GM23248 (cell line): ENCODE data around the gene ANXA5. TPM values are rescaled to one million over a fixed set of nuclear protein-coding genes. Genes with fewer than 3 reads are reported as not detected.
A peak's percentile ranks its signal among the peaks of the same experiment; 100 is the strongest.

Experiments used
- DNase-seq: peaks from one replicate; pipeline ENCODE4 v3.0.0-alpha.2; 2015
- H2AFZ ChIP-seq: fragments of 200-600 bp; sonication (generic); 2 replicates; pipeline ENCODE4 v1.6.1; 2016; ENCODE audit warnings: antibody characterized with exemption
- H3F3A ChIP-seq: fragments of 200-600 bp; sonication (generic); 2 replicates; pipeline ENCODE4 v1.6.1; 2016; ENCODE audit warnings: mild to moderate bottlenecking, antibody characterized with exemption, mixed run types; ENCODE audit not compliant: insufficient read depth
- H3K27ac ChIP-seq: fragments of 200-600 bp; sonication (generic); 2 replicates; pipeline ENCODE4 v1.5.1; 2016; ENCODE audit warnings: mild to moderate bottlenecking
- H3K27me3 ChIP-seq: fragments of 200-600 bp; sonication (generic); replicated peaks from 2 replicates; pipeline ENCODE4 v1.6.1; 2016; ENCODE audit warnings: mild to moderate bottlenecking; ENCODE audit not compliant: insufficient read depth
- H3K36me3 ChIP-seq: fragments of 200-600 bp; sonication (generic); 2 replicates; pipeline ENCODE4 v1.6.1; 2016; ENCODE audit warnings: low read depth, mild to moderate bottlenecking
- H3K4me1 ChIP-seq: fragments of 200-600 bp; sonication (generic); 2 replicates; pipeline ENCODE4 v1.6.1; 2016; ENCODE audit warnings: mild to moderate bottlenecking; ENCODE audit not compliant: insufficient read depth
- H3K4me2 ChIP-seq: fragments of 200-600 bp; sonication (generic); one replicate; pipeline ENCODE4 v1.6.1; 2016; ENCODE audit warnings: mild to moderate bottlenecking; ENCODE audit not compliant: unreplicated experiment
- H3K4me3 ChIP-seq: fragments of 200-600 bp; sonication (generic); 2 replicates; pipeline ENCODE4 v1.5.1; 2016; ENCODE audit warnings: mild to moderate bottlenecking
- H3K79me2 ChIP-seq: fragments of 200-600 bp; sonication (generic); 2 replicates; pipeline ENCODE4 v1.6.1; 2016; ENCODE audit warnings: mild to moderate bottlenecking; ENCODE audit not compliant: insufficient read depth
- H3K9ac ChIP-seq: fragments of 200-600 bp; sonication (generic); 2 replicates; pipeline ENCODE4 v1.6.1; 2016; ENCODE audit warnings: mild to moderate bottlenecking
- H3K9me2 ChIP-seq: fragments of 200-600 bp; sonication (generic); 2 replicates; pipeline ENCODE4 v1.6.1; 2016; ENCODE audit warnings: mixed run types, mild to moderate bottlenecking, moderate library complexity; ENCODE audit not compliant: insufficient read depth
- H3K9me3 ChIP-seq: fragments of 200-600 bp; sonication (generic); one replicate; pipeline ENCODE4 v1.6.1; 2017; ENCODE audit warnings: low read depth
- H4K20me1 ChIP-seq: fragments of 200-600 bp; sonication (generic); 2 replicates; pipeline ENCODE4 v1.6.0; 2016; ENCODE audit not compliant: insufficient read depth
- EZH2 ChIP-seq: fragments of 200-600 bp; sonication (generic); IDR thresholded peaks from 2 replicates; pipeline ENCODE4 v1.6.1; 2018; ENCODE audit warnings: antibody characterized with exemption, mild to moderate bottlenecking; ENCODE audit not compliant: insufficient read depth, poor library complexity, severe bottlenecking
- EZH2phosphoT487 ChIP-seq: fragments of 200-600 bp; sonication (generic); IDR thresholded peaks from 2 replicates; pipeline ENCODE4 v1.6.1; 2018; ENCODE audit warnings: antibody characterized with exemption, moderate library complexity, mild to moderate bottlenecking, low read depth; ENCODE audit not compliant: insufficient read depth
- WGBS, 2 experiments: methylation state at CpG; one replicate each; pipeline ENCODE4 v1.1.6; 2015 to 2017; ENCODE audit warnings: low lambda C conversion rate in 2 of 2, low coverage in 1 of 2; ENCODE audit errors: missing lambda C conversion rate in 2 of 2; 5-methylcytosine and 5-hydroxymethylcytosine counted together
- in situ Hi-C: fragments of 300-500 bp; cut with MboI; formaldehyde crosslinking; loops from 2 replicates; pipeline ENCODE4 v1.15.0; 2020
- polyA plus RNA-seq: library from polyadenylated mRNA; unstranded; fragments of >200 nt; fragmentation: Nextera tagmentation; extraction: Ambion mirVana; gene quantifications from 2 replicates; pipeline ENCODE4 v1.2.1, GENCODE V29; 2016
- total RNA-seq: library from RNA; depleted of rRNA; stranded (reverse); fragments of >200 nt; shearing (Covaris generic); gene quantifications from 2 replicates; pipeline ENCODE4 v1.2.3, GENCODE V29; 2014

The ANXA5 gene
- total and polyA plus RNA-seq, 2 experiments from 2014 or later: 1,082 to 1,730 TPM

GRCh38 chr4:121705521-121705920 is 8.7 kb upstream of the ANXA5 start:
- H3K27me3 ChIP-seq: no peaks in the 10 kb centered on the region
- no peak overlapping the region for H3K9ac ChIP-seq
- no peak overlapping the region for H2AFZ ChIP-seq
- H3K9me3 ChIP-seq: no peaks in the 10 kb centered on the region
- in situ Hi-C loops: no loop called here
- peaks cover 29% of the 10 kb centered on the region for H3K4me1 ChIP-seq
- no peaks in the 10 kb centered on the region for H3K9me2 ChIP-seq
- 82 to 90% methylated on average over 6 of the region's 6 CpGs for WGBS, 2 experiments
- H3K79me2 ChIP-seq: no peaks in the 10 kb centered on the region
- no peaks in the 10 kb centered on the region for H4K20me1 ChIP-seq
- H3K27ac ChIP-seq: no peak overlapping the region
- TF ChIP-seq EZH2phosphoT487 (no peak), EZH2 (no peak)
- no peak overlapping the region for H3K4me2 ChIP-seq
- no peak for DNase-seq
- no peaks in the 10 kb centered on the region for H3K36me3 ChIP-seq
- no peak overlapping the region for H3K4me3 ChIP-seq
- 0 out of 2 replicates have a peak, but pooled peaks cover 7% of the 10 kb centered on the region for H3F3A ChIP-seq

- Histone ChIP-seq H3K4me3 (no peak overlapping the region), H3K4me1 (peaks cover 31% of the 10 kb centered on the region), H3K4me2 (no peak overlapping the region), H3K27ac (no peak overlapping the region), H3F3A (peaks cover 24% of the 10 kb centered on the region), H3K9me2 (no peaks in the 10 kb centered on the region), H3K36me3 (no peaks in the 10 kb centered on the region), H3K27me3 (no peaks in the 10 kb centered on the region), H3K9me3 (no peaks in the 10 kb centered on the region), H3K9ac (no peak overlapping the region), H2AFZ (no peak overlapping the region), H4K20me1 (no peaks in the 10 kb centered on the region), H3K79me2 (0 out of 2 replicates have a peak, but pooled peaks cover 7% of the 10 kb centered on the region)
- in situ Hi-C loops: no loop called here
- WGBS, 2 experiments: 95 to 97% methylated on average over 4 of the region's 4 CpGs
- TF ChIP-seq EZH2phosphoT487: no peak
- TF ChIP-seq EZH2: no peak
- DNase-seq: no peak
These were observed 5.4 kb upstream of the ANXA5 start for GRCh38 chr4:121702136-121702535.

- H3F3A ChIP-seq: peaks cover 24% of the 10 kb centered on the region
- peaks cover 23% of the 10 kb centered on the region for H3K4me1 ChIP-seq
- H3K79me2 ChIP-seq: peaks cover 11% of the 10 kb centered on the region; the same call in 1 of the 2 replicates
- H4K20me1 ChIP-seq: no peaks in the 10 kb centered on the region
- 76 to 83% methylated on average over 3 of the region's 3 CpGs for whole genome bisulfite sequencing, 2 experiments
- no peak overlapping the region for H3K9ac ChIP-seq
- H3K27me3 ChIP-seq: no peaks in the 10 kb centered on the region
- no peak overlapping the region for H3K4me2 ChIP-seq
- no peaks in the 10 kb centered on the region for H3K9me3 ChIP-seq
- no peak for TF ChIP-seq EZH2
- no peak for TF ChIP-seq EZH2phosphoT487
- H3K27ac ChIP-seq: no peak overlapping the region
- H3K36me3 ChIP-seq: no peaks in the 10 kb centered on the region
- no peaks in the 10 kb centered on the region for H3K9me2 ChIP-seq
- in situ Hi-C loops: no loop called here
- DNase-seq: no peak
- no peak overlapping the region for H3K4me3 ChIP-seq
- no peak overlapping the region for H2AFZ ChIP-seq
These were observed 4.5 kb upstream of the ANXA5 start for GRCh38 chr4:121701263-121701662.

- DNase-seq: peak; percentile 38
- H3K4me3 ChIP-seq: no peak overlapping the region
- H3K36me3 ChIP-seq: peaks cover 9% of the 10 kb centered on the region
- no peak overlapping the region for H2AFZ ChIP-seq
- in situ Hi-C loops: no loop called here
- H3K27me3 ChIP-seq: no peaks in the 10 kb centered on the region
- no peaks in the 10 kb centered on the region for H4K20me1 ChIP-seq
- peaks cover 27% of the 10 kb centered on the region for H3K4me1 ChIP-seq
- no peaks in the 10 kb centered on the region for H3K9me2 ChIP-seq
- no peaks in the 10 kb centered on the region for H3K9me3 ChIP-seq
- H3F3A ChIP-seq: peaks cover 45% of the 10 kb centered on the region
- 53 to 62% methylated on average over 5 of the region's 5 CpGs for WGBS, 2 experiments
- H3K9ac ChIP-seq: no peak overlapping the region
- peaks cover 38% of the 10 kb centered on the region for H3K79me2 ChIP-seq
- no peak overlapping the region for H3K27ac ChIP-seq
- no peak for TF ChIP-seq EZH2
- TF ChIP-seq EZH2phosphoT487: no peak
- H3K4me2 ChIP-seq: peak overlapping the region; percentile 96
These were observed 1.5 kb upstream of the ANXA5 start for GRCh38 chr4:121698236-121698671.

GRCh38 chr4:121697564-121697963 is 784 bp upstream of the ANXA5 start:
- H3K4me1 ChIP-seq: peaks cover 34% of the 10 kb centered on the region
- H3K4me3 ChIP-seq: peak overlapping the region; percentile 88
- no peaks in the 10 kb centered on the region for H3K27me3 ChIP-seq
- H3K4me2 ChIP-seq: peak overlapping the region; percentile 96
- H2AFZ ChIP-seq: peak overlapping the region; percentile 72
- H3K79me2 ChIP-seq: peaks cover 45% of the 10 kb centered on the region
- no peaks in the 10 kb centered on the region for H4K20me1 ChIP-seq
- peak overlapping the region; percentile 98 for H3K9ac ChIP-seq
- no peak for TF ChIP-seq EZH2
- TF ChIP-seq EZH2phosphoT487: no peak
- 39 to 42% methylated on average over 9 of the region's 9 CpGs for WGBS, 2 experiments
- H3K9me3 ChIP-seq: no peaks in the 10 kb centered on the region
- DNase-seq: no peak
- H3K9me2 ChIP-seq: no peaks in the 10 kb centered on the region
- H3K36me3 ChIP-seq: peaks cover 13% of the 10 kb centered on the region
- in situ Hi-C loops: no loop called here
- H3K27ac ChIP-seq: peak overlapping the region; percentile 96
- peaks cover 52% of the 10 kb centered on the region for H3F3A ChIP-seq
